Upper lobe of left lung (tissue), 6 donors: Measurements from ENCODE around the gene OR5T1. TPM values are rescaled to one million over a fixed set of nuclear protein-coding genes. Genes with fewer than 3 reads are reported as not detected.
A peak's percentile ranks its signal among the peaks of the same experiment; 100 is the strongest.

Experiments
- ATAC-seq, 2 donors: fragments of 200-7000 bp; cut with Tn5 transposase; one replicate each; pipeline ENCODE4 v1.9.1; 2022; ENCODE audit warnings: mild to moderate bottlenecking in 2 of 2, moderate library complexity in 2 of 2; ENCODE audit not compliant: low FRiP score in 2 of 2
- DNase-seq, 2 donors: peaks; one replicate each; pipeline ENCODE4 v3.0.0-alpha.2; 2019 to 2020
- H3K27ac ChIP-seq, 4 donors: fragments of 200-600 bp; sonication (generic); one replicate each; pipeline ENCODE4 v1.5.1; 2016 to 2019
- H3K27me3 ChIP-seq, 4 donors: fragments of 200-600 bp; sonication (generic); one replicate each; pipeline ENCODE4 v1.5.1; 2017 to 2019
- H3K36me3 ChIP-seq, 4 donors: fragments of 200-600 bp; sonication (generic); one replicate each; pipeline ENCODE4 v1.5.1; 2016 to 2019
- H3K4me1 ChIP-seq, 4 donors: fragments of 200-600 bp; sonication (generic); one replicate each; pipeline ENCODE4 v1.5.1; 2018 to 2019
- H3K4me3 ChIP-seq, 4 donors: fragments of 200-600 bp; sonication (generic); one replicate each; pipeline ENCODE4 v1.5.1; 2017 to 2019; ENCODE audit warnings: mild to moderate bottlenecking in 2 of 4, moderate library complexity in 1 of 4
- H3K9me3 ChIP-seq, 4 donors: fragments of 200-600 bp; sonication (generic); one replicate each; pipeline ENCODE4 v1.5.1; 2018 to 2019
- EP300 ChIP-seq, 4 donors: sonication (generic); formaldehyde crosslinking; IDR thresholded peaks; one replicate each; pipeline ENCODE4 v1.5.1; 2017; ENCODE audit warnings: antibody characterized with exemption in 4 of 4, control low read depth in 2 of 4
- POLR2A ChIP-seq, 4 donors: fragments of 450-650 bp; IDR thresholded peaks; one replicate each; pipeline ENCODE4 v1.5.1; 2016 to 2017; ENCODE audit warnings: antibody characterized with exemption in 4 of 4, mild to moderate bottlenecking in 2 of 4
- POLR2AphosphoS5 ChIP-seq, 2 donors: sonication (generic); formaldehyde crosslinking; IDR thresholded peaks; one replicate each; pipeline ENCODE4 v1.5.1; 2017; ENCODE audit warnings: antibody characterized with exemption in 2 of 2
- WGBS, 2 donors: methylation state at CpG; one replicate each; pipeline ENCODE4 v1.1.5; 2017 to 2018; 5-methylcytosine and 5-hydroxymethylcytosine counted together
- total RNA-seq, 6 donors: library from RNA; depleted of rRNA in 4 of 6; stranded (reverse); fragments of >200 nt in 4 of 6; gene quantifications; one replicate each; pipeline versions ENCODE4 v1.1.0 to v1.2.1, GENCODE V29; 2016 to 2021
- TF ChIP-seq, protein P1 (sequence below), 6 experiments: fragments of 450-650 bp in 4 of 6; fragments of 200-600 bp in 2 of 6; sonication (generic) in 2 of 6; IDR thresholded peaks; one replicate each; pipeline ENCODE4 v1.5.1; 2016 to 2019; ENCODE audit warnings: antibody characterized with exemption in 6 of 6
- donor health status: DM: no; HTN: no; CAD: no; lungs with moderate emphysema.
- donor health status: DM: no; HTN: yes; CAD: no; lungs with severe emphysema.

OR5T1 gene
- total RNA-seq, 6 donors from 2014 or later = not detected

DNA sequence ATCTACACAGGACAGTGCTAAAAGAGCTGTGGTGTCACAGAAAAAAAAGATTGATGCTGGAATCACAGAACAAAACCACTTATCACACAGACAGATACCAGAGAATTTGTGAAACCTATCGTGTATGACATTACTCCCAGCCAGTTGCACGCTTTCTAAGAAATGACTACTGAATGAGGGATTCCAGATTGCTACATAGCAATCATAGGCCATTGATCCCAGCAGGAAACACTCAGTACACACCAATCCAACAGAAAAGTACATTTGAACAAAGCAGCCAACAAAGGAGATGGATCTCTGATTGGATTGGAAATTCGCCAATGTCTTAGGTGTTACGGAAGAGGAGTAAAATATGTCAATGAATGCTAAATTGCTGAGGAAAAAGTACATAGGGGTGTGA, 22.9 kb downstream of the OR5T1 start:
- no peak overlapping the region for H3K27ac ChIP-seq
- H3K4me1 ChIP-seq = no peaks in the 10 kb centered on the region
- no peaks in the 10 kb centered on the region for H3K36me3 ChIP-seq
- H3K9me3 ChIP-seq = no peaks in the 10 kb centered on the region
- 85 to 89% methylated on average over 4 of the region's 4 CpGs for WGBS, 2 donors
- DNase-seq (no peak), ATAC-seq (no peak)
- no peaks in the 10 kb centered on the region for H3K27me3 ChIP-seq
- TF ChIP-seq POLR2AphosphoS5 (IDR thresholded peaks at IDR 0.05) (no peak), POLR2A (IDR thresholded peaks at IDR 0.05) (no peak), EP300 (IDR thresholded peaks at IDR 0.05) (no peak)
- TF ChIP-seq, protein P1, sequence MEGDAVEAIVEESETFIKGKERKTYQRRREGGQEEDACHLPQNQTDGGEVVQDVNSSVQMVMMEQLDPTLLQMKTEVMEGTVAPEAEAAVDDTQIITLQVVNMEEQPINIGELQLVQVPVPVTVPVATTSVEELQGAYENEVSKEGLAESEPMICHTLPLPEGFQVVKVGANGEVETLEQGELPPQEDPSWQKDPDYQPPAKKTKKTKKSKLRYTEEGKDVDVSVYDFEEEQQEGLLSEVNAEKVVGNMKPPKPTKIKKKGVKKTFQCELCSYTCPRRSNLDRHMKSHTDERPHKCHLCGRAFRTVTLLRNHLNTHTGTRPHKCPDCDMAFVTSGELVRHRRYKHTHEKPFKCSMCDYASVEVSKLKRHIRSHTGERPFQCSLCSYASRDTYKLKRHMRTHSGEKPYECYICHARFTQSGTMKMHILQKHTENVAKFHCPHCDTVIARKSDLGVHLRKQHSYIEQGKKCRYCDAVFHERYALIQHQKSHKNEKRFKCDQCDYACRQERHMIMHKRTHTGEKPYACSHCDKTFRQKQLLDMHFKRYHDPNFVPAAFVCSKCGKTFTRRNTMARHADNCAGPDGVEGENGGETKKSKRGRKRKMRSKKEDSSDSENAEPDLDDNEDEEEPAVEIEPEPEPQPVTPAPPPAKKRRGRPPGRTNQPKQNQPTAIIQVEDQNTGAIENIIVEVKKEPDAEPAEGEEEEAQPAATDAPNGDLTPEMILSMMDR (IDR thresholded peaks at IDR 0.05) = no peak
- no peak overlapping the region for H3K4me3 ChIP-seq

DNA sequence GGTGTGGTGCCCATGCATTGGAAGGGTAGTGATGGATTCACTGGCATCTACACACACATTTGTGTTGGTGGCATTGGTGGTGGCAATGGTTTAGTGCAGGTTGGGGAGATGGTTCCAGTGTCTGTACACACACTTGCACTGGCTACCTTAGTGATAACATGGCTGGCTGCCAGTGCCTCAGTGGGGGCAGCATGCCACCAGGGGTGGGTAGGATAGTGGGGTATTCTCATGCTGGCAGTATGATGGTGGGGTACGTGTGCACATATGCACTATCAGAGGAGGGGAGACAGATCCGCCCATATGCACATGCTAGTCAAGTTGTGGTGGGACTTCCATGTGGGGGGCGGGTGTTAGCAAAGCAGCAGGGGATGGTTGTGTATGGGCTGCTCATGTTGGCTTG, 33.9 kb downstream of the OR5T1 start:
- H3K36me3 ChIP-seq = no peaks in the 10 kb centered on the region
- H3K27me3 ChIP-seq = no peaks in the 10 kb centered on the region
- no peak overlapping the region for H3K4me3 ChIP-seq
- no peaks in the 10 kb centered on the region for H3K4me1 ChIP-seq
- peaks cover 0 to 7% (median 0%) of the 10 kb centered on the region in 4 donors for H3K9me3 ChIP-seq
- TF ChIP-seq, protein P1 (IDR thresholded peaks at IDR 0.05) = no peak
- TF ChIP-seq POLR2AphosphoS5 (IDR thresholded peaks at IDR 0.05) = no peak
- TF ChIP-seq POLR2A (IDR thresholded peaks at IDR 0.05) = no peak
- TF ChIP-seq EP300 (IDR thresholded peaks at IDR 0.05) = no peak
- no peak overlapping the region for H3K27ac ChIP-seq
- DNase-seq = no peak
- peak in 1 of 2 donors; percentile 49 for ATAC-seq
- WGBS, 2 donors = 91 to 93% methylated on average over 3 of the region's 3 CpGs

GRCh38 chr11:56314844-56315243, 40.9 kb downstream of the OR5T1 start, which contains the start of gene OR8K3:
TSS of gene OR8K3 (plus strand) at chr11:56315144. CDS start at chr11:56318307, 3,163 bp downstream.
- H3K27me3 ChIP-seq = no peaks in the 10 kb centered on the region
- H3K27ac ChIP-seq = no peak within 1 kb of the TSS
- no peaks in the 10 kb centered on the region for H3K9me3 ChIP-seq
- no peak within 1 kb of the TSS for H3K4me3 ChIP-seq
- no peaks in the 10 kb centered on the region for H3K36me3 ChIP-seq
- no peak for DNase-seq
- TF ChIP-seq, protein P1 (IDR thresholded peaks at IDR 0.05) = no peak
- TF ChIP-seq POLR2A (IDR thresholded peaks at IDR 0.05) = no peak
- no peak for TF ChIP-seq EP300 (IDR thresholded peaks at IDR 0.05)
- TF ChIP-seq POLR2AphosphoS5 (IDR thresholded peaks at IDR 0.05) = no peak
- H3K4me1 ChIP-seq = no peaks in the 10 kb centered on the region
- no peak for ATAC-seq

Other genes with a start within 250 kb of the OR5T1 start
- gene OR5AS1, start 246.5 kb upstream of the OR5T1 start, total RNA-seq = not detected
- not detected for gene OR8I2, start 180.8 kb upstream of the OR5T1 start, total RNA-seq
- gene OR8H2, start 170.5 kb upstream of the OR5T1 start, total RNA-seq = not detected
- not detected for gene OR8H3, start 151.8 kb upstream of the OR5T1 start, total RNA-seq
- not detected for gene OR8J3, start 134.0 kb upstream of the OR5T1 start, total RNA-seq
- not detected for gene OR8K5, start 113.8 kb upstream of the OR5T1 start, total RNA-seq
- not detected for gene OR5J2, start 97.5 kb upstream of the OR5T1 start, total RNA-seq
- not detected for gene OR5T2, start 39.9 kb upstream of the OR5T1 start, total RNA-seq
- gene OR5T3, start 21.9 kb upstream of the OR5T1 start, total RNA-seq = not detected
- gene OR8H1, start 18.1 kb downstream of the OR5T1 start, total RNA-seq = not detected
- not detected for gene OR8K3, start 41.0 kb downstream of the OR5T1 start, total RNA-seq
- not detected for gene OR8K1, start 71.9 kb downstream of the OR5T1 start, total RNA-seq
- gene OR8J1, start 80.1 kb downstream of the OR5T1 start, total RNA-seq = not detected
- gene OR8U1, start 101.5 kb downstream of the OR5T1 start, total RNA-seq = not detected
- not detected for gene OR5AL1, start 138.5 kb downstream of the OR5T1 start, total RNA-seq
- gene OR5M3, start 199.2 kb downstream of the OR5T1 start, total RNA-seq = not detected
- gene OR5M8, start 217.2 kb downstream of the OR5T1 start, total RNA-seq = not detected